Activated CD4-positive, alpha-beta memory T cell treated with anti-CD3 and anti-CD28 coated beads for 36 hours (primary cell): ENCODE data around the gene GP1BA. TPM values are rescaled to one million over a fixed set of nuclear protein-coding genes. Genes with fewer than 3 reads are reported as not detected.

Source experiments
- CTCF ChIA-PET: fragments of 350-600 bp; sonication (Branson Sonifier 250); formaldehyde crosslinking; loops from one replicate; lab custom pipeline; 2021; ENCODE audit warnings: antibody characterized with exemption, inconsistent platforms; lab: Charles Lee
- POLR2A ChIA-PET: fragments of 350-600 bp; sonication (Branson Sonifier 250); formaldehyde crosslinking; loops from one replicate; lab custom pipeline; 2021; ENCODE audit warnings: antibody characterized with exemption; lab: Charles Lee
- DNase-seq: peaks from one replicate; pipeline ENCODE4 v3.0.0-alpha.2; 2020
- H3K27ac Mint-ChIP-seq: one replicate; pipeline ENCODE4 v1.8.0; 2021; ENCODE audit warnings: mixed read lengths
- H3K27me3 Mint-ChIP-seq: one replicate; pipeline ENCODE4 v1.8.0; 2021; ENCODE audit warnings: mixed read lengths
- H3K36me3 Mint-ChIP-seq: one replicate; pipeline ENCODE4 v1.8.0; 2021; ENCODE audit warnings: mixed read lengths
- H3K4me1 Mint-ChIP-seq: one replicate; pipeline ENCODE4 v1.8.0; 2021; ENCODE audit warnings: low read depth, mixed read lengths
- H3K4me3 Mint-ChIP-seq: one replicate; pipeline ENCODE4 v1.8.0; 2021; ENCODE audit warnings: mild to moderate bottlenecking, mixed read lengths
- H3K9me3 Mint-ChIP-seq: one replicate; pipeline ENCODE4 v1.8.0; 2021; ENCODE audit warnings: mixed read lengths
- intact Hi-C: fragments of 100-400 bp; cut with micrococcal nuclease; formaldehyde crosslinking; loops from one replicate; pipeline ENCODE4 v1.15.1; 2023
- total RNA-seq, 2 experiments: library from RNA; stranded (reverse); gene quantifications; one replicate each; pipeline ENCODE4 v1.2.3, GENCODE V29; 2021

Gene GP1BA
- total RNA-seq, 2 experiments from 2014 or later, result not detected

GRCh38 chr17:4939546-4939795 lies 7.4 kb downstream of the GP1BA start:
- ChIA-PET CTCF (interaction anchor here (0.8 to 2.4 kb wide), 12 partner anchors 19 to 230 kb away, joined by 3 to 13 read pairs (median 5); partner anchors contain the start of genes C17orf107, CAMTA2, CHRNE and GLTPD2), POLR2A (interaction anchor here (1.1 to 21.0 kb wide), 10 partner anchors 10 to 302 kb away, joined by 3 to 346 read pairs (median 6); partner anchors contain the start of genes C17orf107, CAMTA2, ENO3 and INCA1)
- no peaks in the 10 kb centered on the region for H3K9me3 Mint-ChIP-seq
- H3K4me1 Mint-ChIP-seq, result peaks cover 45% of the 10 kb centered on the region
- peak overlapping the region; percentile 95 for H3K27ac Mint-ChIP-seq
- no peak for DNase-seq
- H3K27me3 Mint-ChIP-seq, result peaks cover 1% of the 10 kb centered on the region
- peaks cover 59% of the 10 kb centered on the region for H3K36me3 Mint-ChIP-seq
- intact Hi-C loops, result loop anchor here (1.0 kb wide), 1 partner anchor 30 kb away; no protein-coding TSS in a partner anchor
- peak overlapping the region; percentile 90 for H3K4me3 Mint-ChIP-seq

GRCh38 chr17:4939796-4940554 lies 7.9 kb downstream of the GP1BA start, which contains the start of the genes RNF167 and SLC25A11:
TSS of gene RNF167 (plus strand) at chr17:4940268. CDS start at chr17:4940910, 642 bp downstream.
TSS of gene SLC25A11 (minus strand) at chr17:4940046. CDS start at chr17:4939910, 136 bp downstream.
- Mint-ChIP-seq H3K27me3 (peaks cover 1% of the 10 kb centered on the region), H3K9me3 (no peaks in the 10 kb centered on the region), H3K27ac (peak within 1 kb of the TSS; percentile 95), H3K36me3 (peaks cover 64% of the 10 kb centered on the region), H3K4me1 (peaks cover 47% of the 10 kb centered on the region), H3K4me3 (peak within 1 kb of the TSS; percentile 90)
- ChIA-PET CTCF (interaction anchor here (0.8 to 2.4 kb wide), 16 partner anchors 11 to 230 kb away, joined by 3 to 13 read pairs (median 4); partner anchors contain the start of genes C17orf107, CAMTA2, CHRNE and GLTPD2), POLR2A (interaction anchor here (0.6 to 21.0 kb wide), 12 partner anchors 10 to 481 kb away, joined by 3 to 346 read pairs (median 6); partner anchors contain the start of genes C17orf107, CAMTA2, ENO3 and INCA1)
- intact Hi-C loops, result loop anchor here (1.0 to 10.0 kb wide), 9 partner anchors 8 to 795 kb away; partner anchors contain the start of genes ARRB2, CAMTA2, CHRNE and CYB5D2
- peak; percentile 97 for DNase-seq

GRCh38 chr17:4940555-4941318 lies 8.7 kb downstream of the GP1BA start:
- peak overlapping the region; percentile 90 for H3K4me3 Mint-ChIP-seq
- DNase-seq, result peak; percentile 70
- H3K36me3 Mint-ChIP-seq, result peaks cover 70% of the 10 kb centered on the region
- H3K4me1 Mint-ChIP-seq, result peaks cover 55% of the 10 kb centered on the region
- H3K9me3 Mint-ChIP-seq, result no peaks in the 10 kb centered on the region
- intact Hi-C loops, result loop anchor here (1.0 to 10.0 kb wide), 8 partner anchors 8 to 796 kb away; partner anchors contain the start of genes ARRB2, CAMTA2, CHRNE and CYB5D2
- peak overlapping the region; percentile 95 for H3K27ac Mint-ChIP-seq
- peaks cover 1% of the 10 kb centered on the region for H3K27me3 Mint-ChIP-seq
- ChIA-PET POLR2A (interaction anchor here (0.6 to 21.0 kb wide), 12 partner anchors 9 to 481 kb away, joined by 3 to 346 read pairs (median 6); partner anchors contain the start of genes C17orf107, CAMTA2, ENO3 and INCA1), CTCF (interaction anchor here (0.8 to 2.4 kb wide), 14 partner anchors 11 to 231 kb away, joined by 3 to 13 read pairs (median 4); partner anchors contain the start of genes C17orf107, CHRNE, GLTPD2 and SPAG7)

- Mint-ChIP-seq H3K27me3 (peaks cover 1% of the 10 kb centered on the region), H3K9me3 (no peaks in the 10 kb centered on the region), H3K27ac (peak overlapping the region; percentile 95), H3K4me3 (peak overlapping the region; percentile 90), H3K36me3 (peaks cover 72% of the 10 kb centered on the region), H3K4me1 (peaks cover 58% of the 10 kb centered on the region)
- POLR2A ChIA-PET, result interaction anchor here (1.0 to 21.0 kb wide), 4 partner anchors 9 to 56 kb away, joined by 3 to 346 read pairs (median 35); partner anchors contain the start of genes ENO3, INCA1, KIF1C and PFN1
- DNase-seq, result no peak
- CTCF ChIA-PET, result interaction anchor here (1.6 to 2.1 kb wide), 2 partner anchors 26 to 42 kb away, joined by 5 read pairs; partner anchors contain the start of genes C17orf107 and SPAG7
- intact Hi-C loops, result loop anchor here (2.0 to 10.0 kb wide), 6 partner anchors 38 to 796 kb away; partner anchors contain the start of genes ARRB2, CAMTA2, CHRNE and CYB5D2
These were observed 9.2 kb downstream of the GP1BA start for GRCh38 chr17:4941319-4941610.

- H3K4me3 Mint-ChIP-seq, result peak overlapping the region; percentile 90
- CTCF ChIA-PET, result no interaction called here
- H3K9me3 Mint-ChIP-seq, result no peaks in the 10 kb centered on the region
- H3K27ac Mint-ChIP-seq, result peak overlapping the region; percentile 95
- peaks cover 1% of the 10 kb centered on the region for H3K27me3 Mint-ChIP-seq
- POLR2A ChIA-PET, result interaction anchor here (21.0 kb wide), 1 partner anchor 23 kb away, joined by 346 read pairs; the partner anchor contains the start of gene SPAG7
- DNase-seq, result no peak
- intact Hi-C loops, result loop anchor here (5.0 to 10.0 kb wide), 2 partner anchors 44 to 798 kb away; partner anchors contain the start of genes CAMTA2, CYB5D2 and ZZEF1
- H3K36me3 Mint-ChIP-seq, result peaks cover 83% of the 10 kb centered on the region
- peaks cover 63% of the 10 kb centered on the region for H3K4me1 Mint-ChIP-seq
These were observed 10.9 kb downstream of the GP1BA start for GRCh38 chr17:4942760-4943508.

- peaks cover 73% of the 10 kb centered on the region for H3K36me3 Mint-ChIP-seq
- H3K4me1 Mint-ChIP-seq, result peaks cover 53% of the 10 kb centered on the region
- H3K4me3 Mint-ChIP-seq, result peak overlapping the region; percentile 90
- peak overlapping the region; percentile 95 for H3K27ac Mint-ChIP-seq
- CTCF ChIA-PET, result no interaction called here
- intact Hi-C loops, result loop anchor here (5.0 to 10.0 kb wide), 2 partner anchors 43 to 799 kb away; partner anchors contain the start of genes CAMTA2, CYB5D2 and ZZEF1
- H3K9me3 Mint-ChIP-seq, result no peaks in the 10 kb centered on the region
- POLR2A ChIA-PET, result interaction anchor here (1.1 to 21.0 kb wide), 3 partner anchors 9 to 44 kb away, joined by 3 to 346 read pairs (median 4); partner anchors contain the start of gene SPAG7
- DNase-seq, result peak; percentile 72
- peaks cover 1% of the 10 kb centered on the region for H3K27me3 Mint-ChIP-seq
These were observed 12.1 kb downstream of the GP1BA start for GRCh38 chr17:4944163-4944553.

GRCh38 chr17:4944554-4945175 lies 12.6 kb downstream of the GP1BA start:
- Mint-ChIP-seq H3K36me3 (peaks cover 71% of the 10 kb centered on the region), H3K27me3 (peaks cover 1% of the 10 kb centered on the region), H3K4me3 (peak overlapping the region; percentile 90), H3K9me3 (no peaks in the 10 kb centered on the region), H3K27ac (peak overlapping the region; percentile 95), H3K4me1 (peaks cover 52% of the 10 kb centered on the region)
- ChIA-PET POLR2A (interaction anchor here (1.1 to 21.0 kb wide), 5 partner anchors 9 to 45 kb away, joined by 3 to 346 read pairs (median 3); partner anchors contain the start of gene SPAG7), CTCF (no interaction called here)
- intact Hi-C loops, result loop anchor here (5.0 to 10.0 kb wide), 5 partner anchors 43 to 800 kb away; partner anchors contain the start of genes CAMTA2, CYB5D2, DERL2 and MED11
- DNase-seq, result peak; percentile 51

- peak overlapping the region; percentile 90 for H3K4me3 Mint-ChIP-seq
- ChIA-PET CTCF (interaction anchor here (2.3 kb wide), 1 partner anchor 21 kb away, joined by 10 read pairs; the partner anchor contains the start of gene SPAG7), POLR2A (interaction anchor here (1.1 to 21.0 kb wide), 7 partner anchors 8 to 45 kb away, joined by 3 to 346 read pairs (median 4); partner anchors contain the start of genes C17orf107 and SPAG7)
- peaks cover 66% of the 10 kb centered on the region for H3K36me3 Mint-ChIP-seq
- H3K4me1 Mint-ChIP-seq, result peaks cover 52% of the 10 kb centered on the region
- no peaks in the 10 kb centered on the region for H3K27me3 Mint-ChIP-seq
- no peaks in the 10 kb centered on the region for H3K9me3 Mint-ChIP-seq
- peak; percentile 94 for DNase-seq
- intact Hi-C loops, result loop anchor here (5.0 to 10.0 kb wide), 4 partner anchors 213 to 801 kb away; partner anchors contain the start of genes CYB5D2, DERL2, MED11 and MIS12
- H3K27ac Mint-ChIP-seq, result peak overlapping the region; percentile 95
These were observed 13.3 kb downstream of the GP1BA start for GRCh38 chr17:4945176-4945943.

GRCh38 chr17:4945944-4946280 lies 13.8 kb downstream of the GP1BA start:
- DNase-seq, result no peak
- intact Hi-C loops, result loop anchor here (5.0 to 10.0 kb wide), 4 partner anchors 214 to 801 kb away; partner anchors contain the start of genes CYB5D2, DERL2, MED11 and MIS12
- no peaks in the 10 kb centered on the region for H3K27me3 Mint-ChIP-seq
- H3K27ac Mint-ChIP-seq, result peak overlapping the region; percentile 95
- no peaks in the 10 kb centered on the region for H3K9me3 Mint-ChIP-seq
- peak overlapping the region; percentile 90 for H3K4me3 Mint-ChIP-seq
- peaks cover 56% of the 10 kb centered on the region for H3K4me1 Mint-ChIP-seq
- ChIA-PET CTCF (interaction anchor here (2.3 kb wide), 1 partner anchor 21 kb away, joined by 10 read pairs; the partner anchor contains the start of gene SPAG7), POLR2A (interaction anchor here (1.2 to 21.0 kb wide), 5 partner anchors 13 to 46 kb away, joined by 3 to 346 read pairs (median 4); partner anchors contain the start of genes C17orf107 and SPAG7)
- peaks cover 62% of the 10 kb centered on the region for H3K36me3 Mint-ChIP-seq
